ENCODE results near the gene TMEM178B. TPM values are rescaled to one million over a fixed set of nuclear protein-coding genes. Genes with fewer than 3 reads are reported as not detected.

The TMEM178B gene
- total RNA-seq, 4 donors from 2014 or later: 7.7 to 49.9 (median 25.9) TPM

- DNase-seq: no peak
- intact Hi-C loops (cut with DNase I): no loop called here
- H3K36me3 ChIP-seq: no peaks in the 10 kb centered on the region
- no peaks in the 10 kb centered on the region for H3K27me3 ChIP-seq
- no peak for TF ChIP-seq POLR2A (IDR thresholded peaks at IDR 0.05)
- no peaks in the 10 kb centered on the region for H3K9me3 ChIP-seq
- H3K27ac ChIP-seq: no peak overlapping the region
- H3K4me3 ChIP-seq (replicated peaks in 1 of 3): no peak overlapping the region
- 96% methylated on average over 4 of the region's 4 CpGs for WGBS, 2 donors
- no peaks in the 10 kb centered on the region for H3K4me1 ChIP-seq
Observed at GRCh38 chr7:141527076-141527475, 453.2 kb downstream of the TMEM178B start.

GRCh38 chr7:141528399-141528798 is 454.5 kb downstream of the TMEM178B start:
- Histone ChIP-seq H3K27ac (no peak overlapping the region), H3K4me1 (no peaks in the 10 kb centered on the region), H3K27me3 (no peaks in the 10 kb centered on the region), H3K9me3 (no peaks in the 10 kb centered on the region), H3K4me3 (replicated peaks in 1 of 3) (no peak overlapping the region), H3K36me3 (no peaks in the 10 kb centered on the region)
- DNase-seq: no peak
- no peak for TF ChIP-seq CTCF (IDR thresholded peaks at IDR 0.05)
- TF ChIP-seq POLR2A (IDR thresholded peaks at IDR 0.05): no peak
- intact Hi-C loops (cut with DNase I): no loop called here
- 93 to 99% methylated on average over 3 of the region's 3 CpGs for WGBS, 2 donors

Small RNA genes lying within 50 kb of the gene (small RNA-seq; reads per million reads assigned to genes)
- not detected for gene AC006362.1
- not detected for gene RNU4-74P

Other genes with a start within 250 kb of the TMEM178B start
- 100 to 1,000 TPM in 2 of 4 donors, 10 to 100 TPM in 2; 71.5 to 135 (median 102) TPM for gene BRAF, start 149.1 kb upstream of the TMEM178B start, total RNA-seq
- gene MRPS33, start 59.1 kb upstream of the TMEM178B start, total RNA-seq: 10 to 100 TPM; 22.2 to 39.4 (median 28.5) TPM

All from thyroid gland (tissue), 4 donors.